ENCODE data around the gene TLK2. TPM values are rescaled to one million over a fixed set of nuclear protein-coding genes. Genes with fewer than 3 reads are reported as not detected.
"Not testable (repeated sequence)": the region's sequence is repeated elsewhere in the genome, so short reads cannot be mapped to it uniquely, and the experiment has no call there.

The TLK2 gene
- polyA plus RNA-seq (33.4 to 39.5 TPM (median 39.4 TPM) in 3 replicates), polyA minus RNA-seq (49.6 to 62.2 TPM (median 61.9 TPM) in 3 replicates)
- 62.3 TPM for polyA plus RNA-seq (2011; ENCODE audit: low read depth)
- polyA plus RNA-seq (2011; cell fraction: cytosol; rRNA removed), result 24.7 and 30.2 TPM in 2 replicates
- 32.1 and 40.9 TPM in 2 replicates for polyA plus RNA-seq (2011; cell fraction: nucleus; rRNA removed)
- polyA plus RNA-seq (2012; ENCODE audit: low replicate concordance), result 18.7 and 19.8 TPM in 2 replicates
- polyA minus RNA-seq (2011; cell fraction: cytosol; rRNA and poly(A)+ RNA removed), result 69.8 TPM
- 34.1 and 75.9 TPM in 2 replicates for polyA minus RNA-seq (2011; cell fraction: nucleus; rRNA and poly(A)+ RNA removed)

DNA sequence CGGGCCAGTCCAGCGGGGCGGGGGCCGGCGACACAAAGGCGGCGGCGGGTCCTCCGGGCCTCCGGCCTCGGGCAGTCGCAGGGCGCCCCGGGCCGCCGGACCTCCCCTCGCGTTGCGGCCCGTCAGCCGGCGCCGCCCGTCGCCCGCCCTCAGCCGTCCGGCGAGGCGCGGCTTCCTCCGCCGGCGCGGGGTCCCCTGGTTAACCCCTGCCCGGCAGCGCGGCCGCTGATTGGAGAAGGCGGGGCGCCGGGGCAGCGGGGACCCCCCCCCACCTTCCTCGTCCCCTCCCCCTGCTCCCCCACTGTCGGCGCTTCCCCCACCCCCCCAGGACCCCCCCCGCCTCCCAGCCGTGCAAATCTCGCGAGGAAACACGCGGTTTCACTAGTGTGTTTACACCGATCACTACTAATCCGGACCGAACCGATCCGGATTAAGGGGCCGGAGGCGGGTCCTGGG, at the start of gene TLK2:
TSS of gene TLK2 (plus strand) at position 402 of the 456 bp plus-strand sequence. CDS start 2,301 bp downstream, outside the sequence.
- H3K9me3 ChIP-seq (ENCODE audit: control insufficient read depth, low read depth, low read length), result no peaks in the 10 kb centered on the region
- peak within 1 kb of the TSS; percentile 75 for H3K4me2 ChIP-seq (ENCODE audit: control insufficient read depth, extremely low read depth, insufficient read depth, low read depth, low read length)
- H3K4me1 ChIP-seq (ENCODE audit: control insufficient read depth, extremely low read depth, insufficient read depth, low read length), result no peaks in the 10 kb centered on the region
- H3K9me1 ChIP-seq (ENCODE audit: control insufficient read depth, extremely low read depth, insufficient read depth, low read length), result no peaks in the 10 kb centered on the region
- H3K27ac ChIP-seq (ENCODE audit: control insufficient read depth, insufficient read depth, low read length), result peak within 1 kb of the TSS; percentile 78
- H3K27me3 ChIP-seq (ENCODE audit: control insufficient read depth, extremely low read depth, insufficient read depth, low read length), result no peaks in the 10 kb centered on the region
- DNase-seq (ENCODE audit: low read depth, low spot score) (no peak), FAIRE-seq (no peak)
- peak within 1 kb of the TSS; percentile 58 to 81 (median 76) for H3K4me3 ChIP-seq (ENCODE audit: control insufficient read depth in 2 of 3, extremely low read depth in 1 of 3, insufficient read depth in 2 of 3, low read depth in 1 of 3, low read length in 3 of 3)
- TF ChIP-seq CTCF (optimal IDR thresholded peaks at IDR 0.05 in 1 of 3, IDR thresholded peaks at IDR 0.05 in 1 of 3, conservative IDR thresholded peaks at IDR 0.05 in 1 of 3; ENCODE audit: extremely low read depth in 1 of 3, insufficient read depth in 2 of 3, low read length in 3 of 3) (no peak), EZH2 (IDR thresholded peaks at IDR 0.05; ENCODE audit: low read length) (no peak)
- H4K20me1 ChIP-seq (ENCODE audit: control insufficient read depth, extremely low read depth, insufficient read depth, low read length), result no peaks in the 10 kb centered on the region
- peak within 1 kb of the TSS; percentile 3 for H2AFZ ChIP-seq (ENCODE audit: control insufficient read depth, low read length)
- no peaks in the 10 kb centered on the region for H3K36me3 ChIP-seq (ENCODE audit: control insufficient read depth in 2 of 2, extremely low read depth in 1 of 2, insufficient read depth in 2 of 2, low read length in 2 of 2)
- peak within 1 kb of the TSS; percentile 87 for H3K9ac ChIP-seq (ENCODE audit: control insufficient read depth, extremely low read depth, insufficient read depth, low read length)
- H3K79me2 ChIP-seq (ENCODE audit: control insufficient read depth, insufficient read depth, low read length), result peaks cover 36% of the 10 kb centered on the region
- dilution Hi-C loops (cut with MboI; ENCODE audit: extremely low pct_ligation_motif_present, low sequenced_read_pairs), result no loop called here

- H2AFZ ChIP-seq (ENCODE audit: control insufficient read depth, low read length); H3K9ac ChIP-seq (ENCODE audit: control insufficient read depth, extremely low read depth, insufficient read depth, low read length); H3K4me2 ChIP-seq (ENCODE audit: control insufficient read depth, extremely low read depth, insufficient read depth, low read depth, low read length); H3K9me3 ChIP-seq (ENCODE audit: control insufficient read depth, low read depth, low read length); H3K27me3 ChIP-seq (ENCODE audit: control insufficient read depth, extremely low read depth, insufficient read depth, low read length); H3K79me2 ChIP-seq (ENCODE audit: control insufficient read depth, insufficient read depth, low read length); H3K4me3 ChIP-seq (ENCODE audit: control insufficient read depth in 2 of 3, extremely low read depth in 1 of 3, insufficient read depth in 2 of 3, low read depth in 1 of 3, low read length in 3 of 3); FAIRE-seq; H3K4me1 ChIP-seq (ENCODE audit: control insufficient read depth, extremely low read depth, insufficient read depth, low read length); H3K9me1 ChIP-seq (ENCODE audit: control insufficient read depth, extremely low read depth, insufficient read depth, low read length); H3K36me3 ChIP-seq (ENCODE audit: control insufficient read depth in 2 of 2, extremely low read depth in 1 of 2, insufficient read depth in 2 of 2, low read length in 2 of 2); dilution Hi-C loops (cut with MboI; ENCODE audit: extremely low pct_ligation_motif_present, low sequenced_read_pairs); H3K27ac ChIP-seq (ENCODE audit: control insufficient read depth, insufficient read depth, low read length); DNase-seq (ENCODE audit: low read depth, low spot score); H4K20me1 ChIP-seq (ENCODE audit: control insufficient read depth, extremely low read depth, insufficient read depth, low read length): not testable (repeated sequence)
These were observed 43.4 kb upstream of the TLK2 start for GRCh38 chr17:62435251-62435650.

GRCh38 chr17:62441181-62441580, 37.4 kb upstream of the TLK2 start:
- not testable (repeated sequence) for FAIRE-seq

More at GRCh38 chr17:62441181-62441580, 37.4 kb upstream of the TLK2 start:
- H2AFZ ChIP-seq (ENCODE audit: control insufficient read depth, low read length); DNase-seq (ENCODE audit: low read depth, low spot score); H3K27me3 ChIP-seq (ENCODE audit: control insufficient read depth, extremely low read depth, insufficient read depth, low read length); H3K4me2 ChIP-seq (ENCODE audit: control insufficient read depth, extremely low read depth, insufficient read depth, low read depth, low read length); H3K9me3 ChIP-seq (ENCODE audit: control insufficient read depth, low read depth, low read length); H3K9ac ChIP-seq (ENCODE audit: control insufficient read depth, extremely low read depth, insufficient read depth, low read length); H3K4me3 ChIP-seq (ENCODE audit: control insufficient read depth in 2 of 3, extremely low read depth in 1 of 3, insufficient read depth in 2 of 3, low read depth in 1 of 3, low read length in 3 of 3); H3K27ac ChIP-seq (ENCODE audit: control insufficient read depth, insufficient read depth, low read length); dilution Hi-C loops (cut with MboI; ENCODE audit: extremely low pct_ligation_motif_present, low sequenced_read_pairs); H3K4me1 ChIP-seq (ENCODE audit: control insufficient read depth, extremely low read depth, insufficient read depth, low read length); H3K79me2 ChIP-seq (ENCODE audit: control insufficient read depth, insufficient read depth, low read length); H4K20me1 ChIP-seq (ENCODE audit: control insufficient read depth, extremely low read depth, insufficient read depth, low read length); H3K9me1 ChIP-seq (ENCODE audit: control insufficient read depth, extremely low read depth, insufficient read depth, low read length): not testable (repeated sequence)
- H3K36me3 ChIP-seq (ENCODE audit: control insufficient read depth in 2 of 2, extremely low read depth in 1 of 2, insufficient read depth in 2 of 2, low read length in 2 of 2), result peaks cover 8 to 11% of the 10 kb centered on the region in 2 experiments

All from keratinocyte (primary cell).